Suprapubic skin (tissue), 3 donors: Measurements from ENCODE around the gene ASIC2.

Source experiments
- CTCF ChIP-seq, 2 donors: fragments of 200-600 bp in 1 of 2; fragments of 450-650 bp in 1 of 2; sonication (generic) in 1 of 2; IDR thresholded peaks; one replicate each; pipeline ENCODE4 v1.5.1; 2016 to 2019; ENCODE audit warnings: antibody characterized with exemption in 2 of 2, mild to moderate bottlenecking in 1 of 2, moderate library complexity in 1 of 2
- EP300 ChIP-seq: sonication (generic); formaldehyde crosslinking; IDR thresholded peaks from one replicate; pipeline ENCODE4 v1.6.1; 2017; ENCODE audit warnings: antibody characterized with exemption
- POLR2A ChIP-seq, 2 donors: fragments of 450-650 bp; IDR thresholded peaks; one replicate each; pipeline ENCODE4 v1.6.1; 2017; ENCODE audit warnings: antibody characterized with exemption in 2 of 2, mild to moderate bottlenecking in 2 of 2, moderate library complexity in 2 of 2

GRCh38 chr17:33053676-33054075, 239.4 kb downstream of the ASIC2 start:
- no peak for TF ChIP-seq CTCF (IDR thresholded peaks at IDR 0.05)
- TF ChIP-seq POLR2A (IDR thresholded peaks at IDR 0.05) = no peak
- no peak for TF ChIP-seq EP300
